ENCODE measurements around the gene C9. TPM values are rescaled to one million over a fixed set of nuclear protein-coding genes. Genes with fewer than 3 reads are reported as not detected.
A peak's percentile ranks its signal among the peaks of the same experiment; 100 is the strongest.

C9 gene
- polyA plus RNA-seq, 1 donor (not counting 4 experiments of a cell fraction or from before 2014, with no cell fraction given), result 0.04 TPM

- no peak for FAIRE-seq
- H3K79me2 ChIP-seq (ENCODE audit: control insufficient read depth, insufficient read depth, low read length), result no peaks in the 10 kb centered on the region
- no peak overlapping the region for H2AFZ ChIP-seq (ENCODE audit: control insufficient read depth, low read length)
- no peaks in the 10 kb centered on the region for H3K9me1 ChIP-seq (ENCODE audit: control insufficient read depth, extremely low read depth, insufficient read depth, low read length)
- H3K4me2 ChIP-seq (ENCODE audit: control insufficient read depth, extremely low read depth, insufficient read depth, low read depth, low read length), result no peak overlapping the region
- no peaks in the 10 kb centered on the region for H3K27me3 ChIP-seq (ENCODE audit: control insufficient read depth, extremely low read depth, insufficient read depth, low read length)
- H3K27ac ChIP-seq (ENCODE audit: control insufficient read depth, insufficient read depth, low read length), result no peak overlapping the region
- no peaks in the 10 kb centered on the region for H4K20me1 ChIP-seq (ENCODE audit: control insufficient read depth, extremely low read depth, insufficient read depth, low read length)
- H3K36me3 ChIP-seq (ENCODE audit: control insufficient read depth in 2 of 2, extremely low read depth in 1 of 2, insufficient read depth in 2 of 2, low read length in 2 of 2), result no peaks in the 10 kb centered on the region
- H3K4me1 ChIP-seq (ENCODE audit: control insufficient read depth, extremely low read depth, insufficient read depth, low read length), result peaks cover 18% of the 10 kb centered on the region
- no peak for DNase-seq (ENCODE audit: low read depth, low spot score)
- dilution Hi-C loops (cut with MboI; ENCODE audit: extremely low pct_ligation_motif_present, low sequenced_read_pairs), result no loop called here
- no peak overlapping the region for H3K9ac ChIP-seq (ENCODE audit: control insufficient read depth, extremely low read depth, insufficient read depth, low read length)
- H3K9me3 ChIP-seq (ENCODE audit: control insufficient read depth, low read depth, low read length), result no peaks in the 10 kb centered on the region
- no peak for TF ChIP-seq EZH2 (IDR thresholded peaks at IDR 0.05; ENCODE audit: low read length)
- TF ChIP-seq, protein P1, sequence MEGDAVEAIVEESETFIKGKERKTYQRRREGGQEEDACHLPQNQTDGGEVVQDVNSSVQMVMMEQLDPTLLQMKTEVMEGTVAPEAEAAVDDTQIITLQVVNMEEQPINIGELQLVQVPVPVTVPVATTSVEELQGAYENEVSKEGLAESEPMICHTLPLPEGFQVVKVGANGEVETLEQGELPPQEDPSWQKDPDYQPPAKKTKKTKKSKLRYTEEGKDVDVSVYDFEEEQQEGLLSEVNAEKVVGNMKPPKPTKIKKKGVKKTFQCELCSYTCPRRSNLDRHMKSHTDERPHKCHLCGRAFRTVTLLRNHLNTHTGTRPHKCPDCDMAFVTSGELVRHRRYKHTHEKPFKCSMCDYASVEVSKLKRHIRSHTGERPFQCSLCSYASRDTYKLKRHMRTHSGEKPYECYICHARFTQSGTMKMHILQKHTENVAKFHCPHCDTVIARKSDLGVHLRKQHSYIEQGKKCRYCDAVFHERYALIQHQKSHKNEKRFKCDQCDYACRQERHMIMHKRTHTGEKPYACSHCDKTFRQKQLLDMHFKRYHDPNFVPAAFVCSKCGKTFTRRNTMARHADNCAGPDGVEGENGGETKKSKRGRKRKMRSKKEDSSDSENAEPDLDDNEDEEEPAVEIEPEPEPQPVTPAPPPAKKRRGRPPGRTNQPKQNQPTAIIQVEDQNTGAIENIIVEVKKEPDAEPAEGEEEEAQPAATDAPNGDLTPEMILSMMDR (optimal IDR thresholded peaks at IDR 0.05 in 1 of 3, IDR thresholded peaks at IDR 0.05 in 1 of 3, conservative IDR thresholded peaks at IDR 0.05 in 1 of 3; ENCODE audit: extremely low read depth in 1 of 3, insufficient read depth in 2 of 3, low read length in 3 of 3), result no peak
- no peak overlapping the region for H3K4me3 ChIP-seq (ENCODE audit: control insufficient read depth in 2 of 3, extremely low read depth in 1 of 3, insufficient read depth in 2 of 3, low read depth in 1 of 3, low read length in 3 of 3)
Measured at GRCh38 chr5:39400713-39401578, 36.7 kb upstream of the C9 start.

DNA sequence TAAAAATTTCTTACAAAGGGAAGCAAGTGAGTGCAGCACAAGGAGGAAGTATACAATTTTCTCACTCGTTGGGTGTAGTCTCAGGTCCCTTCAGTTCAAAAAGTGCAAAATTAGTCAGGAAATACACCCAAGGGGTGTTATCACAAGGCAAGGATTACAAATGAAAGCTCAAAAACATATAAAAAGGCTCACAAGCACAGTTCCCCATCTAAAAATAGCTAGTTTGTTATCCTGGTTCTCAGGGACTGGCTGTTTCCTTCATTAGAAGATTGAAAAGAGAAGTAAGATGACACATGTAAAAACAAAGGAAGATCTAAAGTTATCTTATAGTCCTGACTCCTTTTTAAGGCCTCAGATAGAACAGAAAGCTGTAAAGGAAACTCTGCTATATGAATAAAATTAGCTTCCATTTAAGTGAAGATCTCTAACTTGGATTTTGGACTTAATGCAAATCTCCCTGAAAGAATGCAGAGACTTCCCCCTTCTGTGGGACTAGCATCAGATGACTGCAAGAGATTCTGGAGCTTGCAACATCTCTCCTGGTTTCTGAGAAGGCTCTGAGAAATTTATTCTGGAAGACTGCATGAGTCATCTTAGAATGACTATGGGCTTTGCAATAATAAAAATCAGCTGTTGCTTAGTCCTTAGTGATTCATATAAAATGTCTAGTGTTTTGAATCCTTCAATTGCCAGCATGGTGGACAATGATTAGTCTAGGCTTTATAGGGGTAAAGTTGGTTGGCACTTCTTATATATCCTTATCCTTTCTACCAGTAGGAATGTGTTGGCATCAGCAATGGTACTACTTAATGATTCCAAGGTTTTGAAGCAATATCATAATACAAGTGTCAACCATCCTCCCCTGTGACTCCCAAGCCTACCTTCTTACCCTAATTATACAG lies 35.1 kb upstream of the C9 start:
- no peaks in the 10 kb centered on the region for H3K9me3 ChIP-seq (ENCODE audit: control insufficient read depth, low read depth, low read length)
- TF ChIP-seq, protein P1 (optimal IDR thresholded peaks at IDR 0.05 in 1 of 3, IDR thresholded peaks at IDR 0.05 in 1 of 3, conservative IDR thresholded peaks at IDR 0.05 in 1 of 3; ENCODE audit: extremely low read depth in 1 of 3, insufficient read depth in 2 of 3, low read length in 3 of 3), result no peak
- no peak for TF ChIP-seq EZH2 (IDR thresholded peaks at IDR 0.05; ENCODE audit: low read length)
- peak; percentile 54 for DNase-seq (ENCODE audit: low read depth, low spot score)
- peak overlapping the region; percentile 31 for H3K4me2 ChIP-seq (ENCODE audit: control insufficient read depth, extremely low read depth, insufficient read depth, low read depth, low read length)
- peak overlapping the region; percentile 82 for H3K27ac ChIP-seq (ENCODE audit: control insufficient read depth, insufficient read depth, low read length)
- H3K4me3 ChIP-seq (ENCODE audit: control insufficient read depth in 2 of 3, extremely low read depth in 1 of 3, insufficient read depth in 2 of 3, low read depth in 1 of 3, low read length in 3 of 3), result no peak overlapping the region
- H3K79me2 ChIP-seq (ENCODE audit: control insufficient read depth, insufficient read depth, low read length), result no peaks in the 10 kb centered on the region
- dilution Hi-C loops (cut with MboI; ENCODE audit: extremely low pct_ligation_motif_present, low sequenced_read_pairs), result loop anchor here (25.0 kb wide), 1 partner anchor 138 kb away; no protein-coding TSS in a partner anchor
- no peaks in the 10 kb centered on the region for H3K27me3 ChIP-seq (ENCODE audit: control insufficient read depth, extremely low read depth, insufficient read depth, low read length)
- no peaks in the 10 kb centered on the region for H4K20me1 ChIP-seq (ENCODE audit: control insufficient read depth, extremely low read depth, insufficient read depth, low read length)
- H3K9me1 ChIP-seq (ENCODE audit: control insufficient read depth, extremely low read depth, insufficient read depth, low read length), result no peaks in the 10 kb centered on the region
- H3K36me3 ChIP-seq (ENCODE audit: control insufficient read depth in 2 of 2, extremely low read depth in 1 of 2, insufficient read depth in 2 of 2, low read length in 2 of 2), result no peaks in the 10 kb centered on the region
- FAIRE-seq, result peak; percentile 85
- H2AFZ ChIP-seq (ENCODE audit: control insufficient read depth, low read length), result no peak overlapping the region
- H3K4me1 ChIP-seq (ENCODE audit: control insufficient read depth, extremely low read depth, insufficient read depth, low read length), result peaks cover 29% of the 10 kb centered on the region
- H3K9ac ChIP-seq (ENCODE audit: control insufficient read depth, extremely low read depth, insufficient read depth, low read length), result peak overlapping the region; percentile 48
